DLD1 (cell line): ENCODE data around the gene NUP43.
"Not testable (repeated sequence)": the region's sequence is repeated elsewhere in the genome, so short reads cannot be mapped to it uniquely, and the experiment has no call there.

Experiments used
- in situ Hi-C: cut with HindIII; loops from 2 replicates; pipeline ENCODE4 v1.10.0; 2017; ENCODE audit warnings: low sequenced_read_pairs

NUP43 gene, protein sequence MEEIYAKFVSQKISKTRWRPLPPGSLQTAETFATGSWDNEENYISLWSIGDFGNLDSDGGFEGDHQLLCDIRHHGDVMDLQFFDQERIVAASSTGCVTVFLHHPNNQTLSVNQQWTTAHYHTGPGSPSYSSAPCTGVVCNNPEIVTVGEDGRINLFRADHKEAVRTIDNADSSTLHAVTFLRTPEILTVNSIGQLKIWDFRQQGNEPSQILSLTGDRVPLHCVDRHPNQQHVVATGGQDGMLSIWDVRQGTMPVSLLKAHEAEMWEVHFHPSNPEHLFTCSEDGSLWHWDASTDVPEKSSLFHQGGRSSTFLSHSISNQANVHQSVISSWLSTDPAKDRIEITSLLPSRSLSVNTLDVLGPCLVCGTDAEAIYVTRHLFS

DNA sequence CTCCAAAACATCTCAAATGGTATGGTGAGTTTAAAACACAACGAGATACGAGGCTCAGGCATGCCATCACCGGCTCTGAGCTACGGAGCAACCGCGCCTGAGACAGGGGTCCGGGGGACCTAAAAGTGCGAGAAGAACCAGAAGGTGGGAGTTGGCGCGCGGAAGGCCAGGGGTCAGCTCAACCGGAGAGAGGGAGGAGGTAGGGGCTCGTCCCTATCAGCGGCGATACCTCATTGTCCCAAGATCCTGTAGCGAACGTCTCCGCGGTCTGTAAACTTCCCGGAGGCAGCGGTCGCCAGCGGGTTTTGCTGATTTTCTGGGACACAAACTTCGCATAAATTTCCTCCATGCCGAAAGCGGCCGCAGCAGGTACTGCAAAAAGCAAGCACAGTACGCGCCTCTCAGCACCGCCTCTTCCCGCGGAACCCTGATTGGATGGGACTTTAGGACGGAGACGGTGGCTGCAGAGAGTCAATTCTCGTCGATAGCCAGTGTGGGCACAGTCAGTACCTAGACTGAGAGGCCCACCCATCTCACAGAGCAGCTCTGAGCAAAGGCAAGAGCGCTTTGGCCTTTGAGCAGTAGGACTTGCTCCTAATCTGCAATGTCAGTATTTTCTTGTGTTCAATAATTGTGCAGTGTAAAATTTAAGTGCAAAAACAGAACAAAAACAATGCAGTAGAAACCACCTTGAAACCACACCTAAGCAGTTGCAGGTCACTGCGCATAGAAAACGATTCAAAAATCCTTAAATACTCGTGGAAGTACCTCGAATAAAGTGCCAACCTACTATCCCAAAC, at the start of gene NUP43:
Gene NUP43, minus strand, starts transcription at position 383 of the 800 bp plus-strand sequence. Its CDS starts 34 bp downstream, at position 349.
- in situ Hi-C loops: no loop called here

- in situ Hi-C loops: no loop called here
Measured at GRCh38 chr6:149783551-149783950, 37.2 kb upstream of the NUP43 start.

GRCh38 chr6:149782337-149782736, 36.0 kb upstream of the NUP43 start:
- in situ Hi-C loops: no loop called here

GRCh38 chr6:149781715-149782114, 35.4 kb upstream of the NUP43 start:
- in situ Hi-C loops: no loop called here

- in situ Hi-C loops: no loop called here
Measured at GRCh38 chr6:149779644-149779963, 33.3 kb upstream of the NUP43 start.

DNA sequence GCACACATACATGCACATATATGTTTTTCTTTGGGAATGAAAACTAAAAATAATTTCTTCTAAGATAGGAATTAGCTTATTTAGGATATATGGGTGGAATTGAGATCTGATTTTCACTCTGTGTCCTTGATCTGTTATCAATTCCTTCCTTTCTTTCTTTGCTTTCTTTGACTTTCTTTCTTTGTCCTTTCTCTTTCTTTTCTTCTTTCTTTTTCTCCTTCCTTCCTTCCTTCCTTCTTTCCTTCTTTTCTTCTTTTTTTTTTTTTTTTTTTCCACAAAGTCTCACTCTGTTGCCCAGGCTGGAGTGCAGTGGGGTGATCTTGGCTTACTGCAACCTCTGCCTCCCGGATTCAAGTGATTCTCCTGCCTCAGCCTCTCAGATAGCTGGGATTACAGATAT, 31.3 kb upstream of the NUP43 start:
- in situ Hi-C loops: no loop called here

GRCh38 chr6:149771925-149772324, 25.6 kb upstream of the NUP43 start:
- in situ Hi-C loops: no loop called here

- in situ Hi-C loops: no loop called here
Measured at GRCh38 chr6:149771185-149771584, 24.9 kb upstream of the NUP43 start.

GRCh38 chr6:149769676-149770075, 23.3 kb upstream of the NUP43 start:
- in situ Hi-C loops: no loop called here

DNA sequence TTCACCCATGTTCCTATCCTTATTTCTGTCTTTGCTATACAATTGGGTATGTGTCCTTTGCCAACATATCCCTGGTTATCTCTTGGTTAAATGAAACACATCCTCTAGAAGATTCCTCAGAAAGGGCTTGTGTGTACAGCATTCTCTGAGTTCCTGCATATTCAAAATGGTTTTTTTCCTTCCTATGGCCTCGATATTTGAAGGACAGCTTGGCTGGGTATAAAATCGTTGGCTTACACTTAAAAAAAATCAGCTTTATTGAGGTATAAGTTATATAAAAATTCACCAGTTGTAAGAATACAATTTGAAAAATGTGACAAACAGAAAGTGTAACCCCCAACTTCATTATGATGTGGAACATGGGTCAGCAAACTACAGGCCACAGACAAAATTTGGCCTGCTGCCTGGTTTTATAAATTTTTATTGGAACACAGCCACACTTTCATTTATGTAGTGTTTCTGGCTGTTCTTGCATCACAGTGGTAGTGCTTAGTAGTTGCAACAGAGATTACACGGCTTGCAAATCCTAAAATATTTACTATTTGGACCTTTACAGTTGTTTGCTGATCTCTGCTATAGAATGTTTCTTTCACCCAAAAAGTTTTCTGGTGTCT, 19.9 kb upstream of the NUP43 start:
- in situ Hi-C loops: no loop called here

GRCh38 chr6:149763866-149764265, 17.5 kb upstream of the NUP43 start:
- in situ Hi-C loops: no loop called here

- in situ Hi-C loops: no loop called here
Measured at GRCh38 chr6:149761438-149761837, 15.1 kb upstream of the NUP43 start.

DNA sequence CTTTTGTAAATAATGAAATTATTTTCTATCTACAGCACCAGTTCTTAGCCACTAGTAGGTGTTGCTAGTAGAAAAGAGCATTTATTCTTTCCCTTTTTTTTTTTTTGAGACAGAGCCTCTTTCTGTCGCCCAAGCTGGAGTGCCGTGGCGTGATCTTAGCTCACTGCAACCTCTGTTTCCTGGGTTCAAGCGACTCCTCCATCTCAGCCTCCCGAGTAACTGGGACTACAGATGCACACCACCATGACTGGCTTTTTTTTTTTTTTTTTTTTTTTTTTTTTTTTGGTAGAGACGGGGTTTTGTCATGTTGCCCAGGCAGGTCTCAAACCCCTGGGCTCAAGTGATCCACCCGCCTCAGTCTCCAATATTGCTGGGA, 9.9 kb upstream of the NUP43 start:
- in situ Hi-C loops: no loop called here

DNA sequence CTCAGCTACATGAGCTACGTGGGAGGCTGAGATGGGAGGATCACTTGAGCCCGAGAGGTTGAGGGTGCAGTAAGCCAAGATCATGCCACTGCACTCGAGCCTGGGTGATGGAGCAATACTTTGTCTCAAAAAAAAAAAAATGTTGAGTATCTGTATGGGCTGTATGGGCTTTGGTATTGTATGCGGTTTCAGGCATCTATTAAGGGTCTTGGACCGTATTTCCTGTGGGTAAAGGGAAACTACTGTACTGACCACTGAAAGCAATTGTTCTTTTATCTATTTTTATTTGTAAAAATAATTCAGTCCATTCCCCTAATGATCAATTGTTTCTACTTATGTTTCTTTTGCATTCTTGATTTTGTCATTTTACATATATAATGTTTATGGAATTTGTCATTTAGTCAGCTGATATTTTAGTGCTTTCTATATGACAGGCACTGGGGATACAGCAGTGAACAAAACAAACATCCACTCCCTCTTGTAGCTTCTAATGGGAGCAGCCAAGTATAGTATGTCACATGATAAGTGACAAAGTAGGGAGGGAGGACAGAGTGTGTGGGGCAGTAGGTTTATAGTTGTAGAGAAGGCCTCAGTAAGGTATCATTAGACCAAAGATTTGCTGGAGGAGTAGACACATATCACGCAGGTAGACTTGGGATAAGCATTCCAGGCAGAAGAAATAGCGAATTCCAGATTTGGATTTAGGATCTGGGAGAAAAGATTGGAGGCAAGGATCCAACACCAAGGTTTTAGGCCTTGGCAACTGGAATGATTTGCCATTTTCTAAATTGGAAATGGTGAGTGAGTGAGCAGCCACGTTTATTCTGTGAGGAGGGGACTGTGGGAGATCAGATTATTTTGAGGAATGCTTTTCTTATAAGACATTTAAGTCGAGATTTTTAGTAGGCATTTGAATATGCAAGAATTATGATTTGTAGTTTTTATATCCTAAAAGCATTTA, 9.3 kb upstream of the NUP43 start:
- in situ Hi-C loops: no loop called here

DNA sequence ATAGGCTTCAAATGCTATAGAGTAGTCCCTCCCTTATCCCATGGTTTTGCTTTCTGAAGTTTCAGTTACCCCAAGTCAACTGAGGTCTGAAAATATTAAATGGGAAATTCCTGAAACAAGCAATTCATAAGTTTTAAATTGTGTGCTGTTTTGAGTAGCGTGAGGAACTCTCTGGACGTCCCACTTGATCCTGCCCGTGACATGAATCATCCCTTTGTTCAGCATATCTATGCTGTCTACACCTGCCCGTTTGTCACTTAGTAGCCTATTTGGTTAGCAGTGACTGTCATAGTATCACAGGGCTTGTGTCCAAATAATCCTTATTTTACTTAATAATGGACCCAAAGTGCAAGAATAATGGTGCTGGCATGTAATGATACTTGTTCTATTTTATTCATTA, 8.2 kb upstream of the NUP43 start:
- in situ Hi-C loops: no loop called here

GRCh38 chr6:149753374-149753637, 7.0 kb upstream of the NUP43 start:
- in situ Hi-C loops: not testable (repeated sequence)

- in situ Hi-C loops: no loop called here
Measured at GRCh38 chr6:149752600-149753373, 6.5 kb upstream of the NUP43 start.

- in situ Hi-C loops: not testable (repeated sequence)
Measured at GRCh38 chr6:149751920-149752319, 5.6 kb upstream of the NUP43 start.

GRCh38 chr6:149751239-149751638, 4.9 kb upstream of the NUP43 start:
- in situ Hi-C loops: no loop called here

- in situ Hi-C loops: no loop called here
Measured at GRCh38 chr6:149750136-149750609, 3.8 kb upstream of the NUP43 start.
